Right lobe of liver (tissue), 6 donors: Measurements from ENCODE around the gene SUSD1. TPM values are rescaled to one million over a fixed set of nuclear protein-coding genes. Genes with fewer than 3 reads are reported as not detected.
"Not testable (repeated sequence)": the region's sequence is repeated elsewhere in the genome, so short reads cannot be mapped to it uniquely, and the experiment has no call there.

Source experiments
- ATAC-seq, 4 donors: fragments of 200-7000 bp; cut with Tn5 transposase; one replicate each; pipeline ENCODE4 v1.9.1; 2020; ENCODE audit warnings: mild to moderate bottlenecking in 4 of 4, moderate library complexity in 4 of 4
- DNase-seq, 3 donors: peaks; one replicate each; pipeline ENCODE4 v3.0.0-alpha.2; 2020
- H3K27ac ChIP-seq, 3 donors: fragments of 200-600 bp; one replicate each; pipeline ENCODE4 v1.8.0; 2022
- H3K27me3 ChIP-seq, 2 donors: fragments of 200-600 bp; one replicate each; pipeline ENCODE4 v1.8.0; 2022
- H3K36me3 ChIP-seq, 4 donors: fragments of 200-600 bp; sonication (generic) in 1 of 4; one replicate each; pipeline versions ENCODE4 v1.5.1 to v1.8.0; 2017 to 2022; ENCODE audit warnings: control low read depth in 1 of 4
- H3K4me1 ChIP-seq, 4 donors: fragments of 200-600 bp; sonication (generic) in 1 of 4; one replicate each; pipeline versions ENCODE4 v1.5.1 to v1.8.0; 2017 to 2022; ENCODE audit warnings: control low read depth in 1 of 4
- H3K4me3 ChIP-seq, 3 donors: fragments of 200-600 bp; one replicate each; pipeline ENCODE4 v1.8.0; 2022
- H3K9me3 ChIP-seq, 4 donors: fragments of 200-600 bp; sonication (generic) in 1 of 4; one replicate each; pipeline versions ENCODE4 v1.5.1 to v1.8.0; 2017 to 2022; ENCODE audit warnings: control low read depth in 1 of 4
- POLR2A ChIP-seq: fragments of 450-650 bp; IDR thresholded peaks from one replicate; pipeline ENCODE4 v1.6.1; 2017; ENCODE audit warnings: antibody characterized with exemption, mild to moderate bottlenecking
- WGBS: methylation state at CpG from one replicate; pipeline ENCODE4 v1.1.6; 2018; ENCODE audit warnings: low coverage, low lambda C conversion rate; ENCODE audit not compliant: insufficient coverage; ENCODE audit errors: missing lambda C conversion rate; 5-methylcytosine and 5-hydroxymethylcytosine counted together
- intact Hi-C, 2 donors: fragments of 100-400 bp; cut with DNase I; formaldehyde crosslinking; loops; one replicate each; pipeline versions ENCODE4 v1.11.2 to v1.14.1; 2022
- total RNA-seq, 6 experiments: library from RNA; depleted of rRNA in 2 of 6; stranded (reverse); fragments of >200 nt in 2 of 6; fragmentation: NEBNext Ultra II Directional in 3 of 6; extraction: Animal tissue kit (Norgen Biotek cat#: 25700) in 3 of 6; gene quantifications; one replicate each; pipeline versions ENCODE4 v1.1.0 to v1.2.4, GENCODE V29; 2016 to 2023
- TF ChIP-seq, protein P1 (sequence below), 4 donors: fragments of 200-600 bp in 3 of 4; fragments of 450-650 bp in 1 of 4; IDR thresholded peaks; one replicate each; pipeline versions ENCODE4 v1.5.1 to v1.8.0; 2016 to 2022; ENCODE audit warnings: antibody characterized with exemption in 4 of 4, mild to moderate bottlenecking in 2 of 4
- donor health status: DM: no; HTN: yes; CAD: no.
- donor health status: DM: no; HTN: no; CAD: no.
- donor health status: DM: no; HTN: no; CAD: no.
- donor health status: DM: no; HTN: yes; CAD: no.
- donor health status: DM: no; HTN: yes; CAD: no.

The SUSD1 gene
- total RNA-seq, 6 experiments from 2014 or later: 2.7 to 7.2 (median 3.9) TPM

DNA sequence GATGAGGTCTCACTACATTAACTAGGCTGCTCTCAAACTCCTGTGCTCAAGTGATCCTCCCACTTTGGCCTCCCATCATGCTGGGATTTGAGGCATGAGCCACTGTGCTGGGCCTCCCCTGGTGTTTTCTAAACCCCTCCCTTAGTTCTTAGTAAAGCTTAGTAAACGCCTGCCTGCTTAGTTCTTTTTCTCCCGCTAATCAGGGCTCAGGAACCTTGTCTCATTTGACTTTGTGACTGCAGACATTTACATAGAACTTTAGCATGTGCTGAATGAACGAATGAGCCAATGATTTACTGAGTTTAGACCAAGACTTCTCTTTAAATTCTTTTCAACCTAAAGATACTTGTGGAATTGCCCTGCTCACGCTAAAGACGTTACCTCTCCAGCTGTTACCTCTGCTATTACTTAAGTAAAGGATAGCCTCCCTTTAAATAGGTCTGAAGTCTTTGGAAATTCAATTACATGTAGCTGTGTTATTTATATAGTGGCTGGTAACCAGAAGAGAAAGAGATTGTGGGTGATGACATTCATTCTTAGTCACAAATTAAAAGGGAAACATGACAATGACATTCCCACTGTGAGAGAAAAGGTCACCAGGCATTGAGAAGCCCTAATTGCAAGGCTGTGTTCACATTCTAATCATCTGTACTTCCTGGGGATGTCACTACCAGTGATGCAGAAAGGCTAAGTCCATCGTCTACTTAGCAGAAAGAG is 18.6 kb upstream of the SUSD1 start:
- no peak for DNase-seq
- no peak for ATAC-seq
- Histone ChIP-seq H3K27ac (no peak overlapping the region), H3K9me3 (no peaks in the 10 kb centered on the region), H3K4me3 (no peak overlapping the region), H3K27me3 (no peaks in the 10 kb centered on the region), H3K4me1 (no peaks in the 10 kb centered on the region), H3K36me3 (no peaks in the 10 kb centered on the region)
- no peak for TF ChIP-seq POLR2A
- TF ChIP-seq, protein P1, sequence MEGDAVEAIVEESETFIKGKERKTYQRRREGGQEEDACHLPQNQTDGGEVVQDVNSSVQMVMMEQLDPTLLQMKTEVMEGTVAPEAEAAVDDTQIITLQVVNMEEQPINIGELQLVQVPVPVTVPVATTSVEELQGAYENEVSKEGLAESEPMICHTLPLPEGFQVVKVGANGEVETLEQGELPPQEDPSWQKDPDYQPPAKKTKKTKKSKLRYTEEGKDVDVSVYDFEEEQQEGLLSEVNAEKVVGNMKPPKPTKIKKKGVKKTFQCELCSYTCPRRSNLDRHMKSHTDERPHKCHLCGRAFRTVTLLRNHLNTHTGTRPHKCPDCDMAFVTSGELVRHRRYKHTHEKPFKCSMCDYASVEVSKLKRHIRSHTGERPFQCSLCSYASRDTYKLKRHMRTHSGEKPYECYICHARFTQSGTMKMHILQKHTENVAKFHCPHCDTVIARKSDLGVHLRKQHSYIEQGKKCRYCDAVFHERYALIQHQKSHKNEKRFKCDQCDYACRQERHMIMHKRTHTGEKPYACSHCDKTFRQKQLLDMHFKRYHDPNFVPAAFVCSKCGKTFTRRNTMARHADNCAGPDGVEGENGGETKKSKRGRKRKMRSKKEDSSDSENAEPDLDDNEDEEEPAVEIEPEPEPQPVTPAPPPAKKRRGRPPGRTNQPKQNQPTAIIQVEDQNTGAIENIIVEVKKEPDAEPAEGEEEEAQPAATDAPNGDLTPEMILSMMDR (IDR thresholded peaks at IDR 0.05): no peak
- 83% methylated on average over 5 of the region's 6 CpGs for WGBS
- intact Hi-C loops: no loop called here

DNA sequence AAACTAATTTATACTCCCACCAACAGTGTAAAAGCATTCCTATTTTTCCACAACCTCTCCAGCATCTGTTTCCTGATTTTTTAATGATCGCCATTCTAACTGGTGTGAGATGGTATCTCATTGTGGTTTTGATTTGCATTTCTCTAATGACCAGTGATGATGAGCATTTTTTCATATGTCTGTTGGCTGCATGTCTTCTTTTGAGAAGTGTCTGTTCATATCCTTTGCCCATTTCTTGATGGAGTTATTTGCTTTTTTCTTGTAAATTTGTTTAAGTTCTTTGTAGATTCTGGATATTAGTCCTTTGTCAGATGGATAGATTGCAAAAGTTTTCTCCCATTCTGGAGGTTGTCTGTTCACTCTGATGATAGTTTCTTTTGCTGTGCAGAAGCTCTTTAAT is 15.2 kb upstream of the SUSD1 start:
- H3K36me3 ChIP-seq, H3K27ac ChIP-seq, DNase-seq, intact Hi-C loops, H3K4me1 ChIP-seq, ATAC-seq, H3K9me3 ChIP-seq, H3K27me3 ChIP-seq, H3K4me3 ChIP-seq: not testable (repeated sequence)
- WGBS: 86% methylated on average over 1 of the region's 1 CpG

DNA sequence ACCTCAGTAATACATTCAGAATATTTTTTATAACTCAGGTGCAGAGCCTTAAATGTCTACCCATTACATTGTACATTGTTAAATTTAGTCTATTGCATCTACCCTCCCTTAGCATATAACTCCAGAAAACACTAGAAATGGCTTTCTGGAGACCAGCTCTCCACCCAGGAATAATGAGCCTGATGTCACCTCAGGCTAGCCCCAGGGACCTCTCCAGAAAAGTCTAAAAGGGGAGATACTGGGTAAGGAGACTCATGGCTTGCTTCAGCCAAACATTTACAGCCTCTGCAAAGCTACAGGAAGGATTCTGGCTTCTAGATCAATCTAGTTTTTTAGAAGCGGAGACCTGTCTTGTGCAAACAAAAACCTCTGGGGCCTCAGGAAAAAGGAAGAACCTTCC is 13.8 kb upstream of the SUSD1 start:
- H3K27me3 ChIP-seq: no peaks in the 10 kb centered on the region
- no peak overlapping the region for H3K4me3 ChIP-seq
- no peak for DNase-seq
- H3K4me1 ChIP-seq: no peaks in the 10 kb centered on the region
- 80% methylated on average over 1 of the region's 1 CpG for WGBS
- no peak for ATAC-seq
- TF ChIP-seq POLR2A: no peak
- TF ChIP-seq, protein P1 (IDR thresholded peaks at IDR 0.05): no peak
- H3K27ac ChIP-seq: no peak overlapping the region
- H3K36me3 ChIP-seq: no peaks in the 10 kb centered on the region
- intact Hi-C loops: no loop called here
- no peaks in the 10 kb centered on the region for H3K9me3 ChIP-seq

DNA sequence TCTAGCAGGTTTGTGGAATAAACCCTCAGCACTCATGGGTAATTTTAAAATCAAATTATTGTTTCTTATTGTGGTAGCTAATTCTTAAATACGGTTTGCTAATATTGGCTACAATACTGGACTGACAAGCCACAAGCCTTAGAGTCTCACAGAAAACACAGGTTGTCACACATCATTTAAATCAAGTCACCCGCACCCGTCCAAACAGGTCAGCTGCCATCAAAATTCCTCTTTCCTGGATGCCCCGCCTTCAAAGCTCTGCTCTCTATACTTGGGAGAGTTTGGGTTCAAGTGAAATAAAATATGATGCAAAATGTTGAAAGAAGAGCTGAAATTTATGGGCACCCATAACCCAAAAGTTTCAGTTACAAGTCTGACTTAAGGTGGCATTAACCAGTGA is 12.3 kb upstream of the SUSD1 start:
- H3K9me3 ChIP-seq: no peaks in the 10 kb centered on the region
- H3K4me3 ChIP-seq: no peak overlapping the region
- DNase-seq: no peak
- H3K27ac ChIP-seq: no peak overlapping the region
- WGBS: 73% methylated on average over 4 of the region's 4 CpGs
- TF ChIP-seq, protein P1 (IDR thresholded peaks at IDR 0.05): no peak
- TF ChIP-seq POLR2A: no peak
- no peaks in the 10 kb centered on the region for H3K27me3 ChIP-seq
- H3K4me1 ChIP-seq: no peaks in the 10 kb centered on the region
- ATAC-seq: no peak
- intact Hi-C loops: no loop called here
- H3K36me3 ChIP-seq: no peaks in the 10 kb centered on the region

DNA sequence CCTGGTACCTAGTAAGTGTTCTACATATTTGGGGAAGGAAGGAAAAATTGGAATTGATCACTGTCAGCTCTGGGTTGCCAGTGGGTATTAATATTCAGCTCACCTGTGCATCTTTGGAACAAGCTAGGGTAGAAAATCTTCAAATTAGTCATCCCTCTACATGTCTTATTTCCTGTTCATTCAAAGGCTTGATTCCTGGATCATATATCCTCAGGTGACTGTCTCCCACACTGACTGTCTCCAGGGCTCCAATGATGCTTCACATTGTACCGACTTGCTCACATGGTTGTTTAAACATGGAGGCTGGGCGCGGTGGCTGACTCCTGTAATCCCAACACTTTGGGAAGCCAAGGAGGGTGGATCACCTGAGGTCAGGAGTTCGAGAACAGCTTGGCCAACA is 11.6 kb upstream of the SUSD1 start:
- ATAC-seq (no peak), DNase-seq (no peak)
- no peak for TF ChIP-seq POLR2A
- TF ChIP-seq, protein P1 (IDR thresholded peaks at IDR 0.05): no peak
- no peaks in the 10 kb centered on the region for H3K4me1 ChIP-seq
- WGBS: 94% methylated on average over 4 of the region's 4 CpGs
- H3K36me3 ChIP-seq: no peaks in the 10 kb centered on the region
- intact Hi-C loops: no loop called here
- H3K27me3 ChIP-seq: no peaks in the 10 kb centered on the region
- H3K27ac ChIP-seq: no peak overlapping the region
- no peaks in the 10 kb centered on the region for H3K9me3 ChIP-seq
- H3K4me3 ChIP-seq: no peak overlapping the region
